Measurements from ENCODE around the gene GJD4.

GJD4 gene

GRCh38 chr10:35631404-35631803, 26.3 kb downstream of the GJD4 start:
- 85% methylated on average over 1 of the region's 1 CpG for WGBS
- Histone ChIP-seq H3K9ac (ENCODE audit: low read depth, low read length) (no peak overlapping the region), H3K27ac (ENCODE audit: low read depth, low read length) (no peak overlapping the region), H3K4me1 (ENCODE audit: insufficient read depth, low read length) (peaks cover 17% of the 10 kb centered on the region), H3K9me3 (ENCODE audit: insufficient read depth, low read depth, low read length) (no peaks in the 10 kb centered on the region), H3K27me3 (ENCODE audit: insufficient read depth, low read length) (no peaks in the 10 kb centered on the region), H3K36me3 (ENCODE audit: insufficient read depth, low read length) (no peaks in the 10 kb centered on the region), H3K4me3 (ENCODE audit: low read length) (no peak overlapping the region)

DNA sequence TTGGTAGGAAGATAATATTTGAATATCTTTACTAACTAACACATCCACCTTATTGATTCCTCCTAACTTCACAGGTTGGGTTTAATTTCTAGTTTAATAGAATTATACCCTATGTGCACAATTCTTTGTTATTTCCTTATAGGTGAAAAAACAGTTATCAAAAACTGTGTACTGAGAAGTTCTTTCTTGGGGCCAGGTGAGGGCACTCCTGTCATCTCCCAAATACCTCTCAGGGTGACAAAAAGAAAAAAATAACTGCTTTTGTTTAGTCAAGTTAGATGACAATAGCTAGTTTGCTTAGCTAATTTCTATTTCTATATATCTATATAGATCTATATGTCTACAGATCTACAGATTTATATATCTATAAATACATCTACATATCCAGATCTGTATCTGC, 26.9 kb downstream of the GJD4 start:
- H3K27ac ChIP-seq (ENCODE audit: low read depth, low read length) = no peak overlapping the region
- no peaks in the 10 kb centered on the region for H3K36me3 ChIP-seq (ENCODE audit: insufficient read depth, low read length)
- H3K9me3 ChIP-seq (ENCODE audit: insufficient read depth, low read depth, low read length) = no peaks in the 10 kb centered on the region
- no peaks in the 10 kb centered on the region for H3K27me3 ChIP-seq (ENCODE audit: insufficient read depth, low read length)
- H3K4me3 ChIP-seq (ENCODE audit: low read length) = no peak overlapping the region
- H3K4me1 ChIP-seq (ENCODE audit: insufficient read depth, low read length) = peaks cover 23% of the 10 kb centered on the region
- H3K9ac ChIP-seq (ENCODE audit: low read depth, low read length) = no peak overlapping the region

DNA sequence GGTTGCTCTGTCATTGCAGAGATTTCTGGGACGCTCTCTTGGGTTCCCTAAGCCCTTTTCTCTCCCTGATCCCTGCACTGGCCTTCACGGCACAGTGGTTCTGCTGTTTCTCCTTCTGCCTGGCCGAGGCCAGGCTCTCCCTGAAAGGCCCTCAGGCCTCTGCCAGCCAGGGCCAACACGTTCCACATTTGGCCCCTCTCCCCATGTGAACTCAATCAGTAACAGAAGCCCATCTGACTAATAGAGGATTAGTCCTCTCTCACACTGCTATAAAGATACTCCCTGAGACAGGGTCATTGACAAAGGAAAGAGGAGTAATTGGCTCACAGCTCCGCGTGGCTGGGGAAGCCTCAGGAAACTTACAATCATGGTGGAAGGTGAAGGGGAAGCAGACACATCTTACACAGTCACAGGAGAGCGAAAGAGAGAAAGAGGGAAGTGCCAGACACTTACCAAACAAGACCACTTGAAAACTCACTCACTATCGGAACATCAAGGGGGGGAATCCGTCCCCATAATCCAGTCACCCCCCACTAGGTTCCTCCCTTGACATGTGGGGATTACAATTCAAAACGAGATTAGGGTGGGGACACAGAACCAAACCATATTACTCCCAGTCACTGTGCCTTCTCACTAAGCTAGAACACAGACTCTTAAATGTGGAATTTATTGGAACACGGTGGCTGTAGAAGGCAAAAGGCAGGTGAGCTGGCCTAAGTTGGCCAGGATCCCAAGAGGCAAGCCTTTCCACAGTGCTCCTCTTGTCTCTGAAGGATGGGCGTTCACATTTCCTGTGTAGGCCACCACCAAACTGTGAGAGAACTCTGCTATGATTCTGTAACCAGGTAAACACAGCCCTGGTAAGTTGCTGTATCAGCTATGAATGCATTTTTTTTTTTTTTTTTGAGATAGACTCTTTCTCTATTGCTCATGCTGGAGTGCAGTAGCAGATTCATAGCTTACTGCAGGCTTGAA, 28.2 kb downstream of the GJD4 start:
- WGBS = 59% methylated on average over 11 of the region's 12 CpGs
- Histone ChIP-seq H3K9ac (ENCODE audit: low read depth, low read length) (no peak overlapping the region), H3K4me1 (ENCODE audit: insufficient read depth, low read length) (peaks cover 33% of the 10 kb centered on the region), H3K27ac (ENCODE audit: low read depth, low read length) (no peak overlapping the region), H3K4me3 (ENCODE audit: low read length) (no peak overlapping the region), H3K36me3 (ENCODE audit: insufficient read depth, low read length) (no peaks in the 10 kb centered on the region), H3K9me3 (ENCODE audit: insufficient read depth, low read depth, low read length) (no peaks in the 10 kb centered on the region), H3K27me3 (ENCODE audit: insufficient read depth, low read length) (peaks cover 3% of the 10 kb centered on the region; the same call in 1 of the 2 replicates)

DNA sequence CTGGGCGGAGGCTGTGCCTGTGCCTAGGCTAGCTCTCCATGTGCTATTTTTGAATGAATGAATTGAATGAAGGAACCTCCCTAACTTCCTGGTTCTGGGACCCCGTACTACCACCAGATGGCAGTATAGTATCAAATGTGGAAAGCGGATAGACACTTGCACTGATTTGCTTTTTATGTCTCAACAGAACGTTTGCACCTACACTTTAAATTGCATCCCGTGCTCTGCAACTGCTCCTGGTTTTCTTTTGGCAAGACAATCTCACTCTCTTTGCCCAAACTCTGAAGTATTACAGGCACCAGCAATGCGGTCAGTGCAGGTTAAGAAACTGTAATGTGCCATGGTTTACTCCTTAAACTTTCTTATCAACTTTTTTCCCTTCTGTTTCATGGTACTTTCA, 30.4 kb downstream of the GJD4 start:
- Histone ChIP-seq H3K9ac (ENCODE audit: low read depth, low read length) (no peak overlapping the region), H3K27ac (ENCODE audit: low read depth, low read length) (no peak overlapping the region), H3K4me1 (ENCODE audit: insufficient read depth, low read length) (peaks cover 43% of the 10 kb centered on the region), H3K36me3 (ENCODE audit: insufficient read depth, low read length) (no peaks in the 10 kb centered on the region), H3K9me3 (ENCODE audit: insufficient read depth, low read depth, low read length) (no peaks in the 10 kb centered on the region), H3K4me3 (ENCODE audit: low read length) (no peak overlapping the region), H3K27me3 (ENCODE audit: insufficient read depth, low read length) (peaks cover 18% of the 10 kb centered on the region)
- WGBS = 21% methylated on average over 6 of the region's 6 CpGs

DNA sequence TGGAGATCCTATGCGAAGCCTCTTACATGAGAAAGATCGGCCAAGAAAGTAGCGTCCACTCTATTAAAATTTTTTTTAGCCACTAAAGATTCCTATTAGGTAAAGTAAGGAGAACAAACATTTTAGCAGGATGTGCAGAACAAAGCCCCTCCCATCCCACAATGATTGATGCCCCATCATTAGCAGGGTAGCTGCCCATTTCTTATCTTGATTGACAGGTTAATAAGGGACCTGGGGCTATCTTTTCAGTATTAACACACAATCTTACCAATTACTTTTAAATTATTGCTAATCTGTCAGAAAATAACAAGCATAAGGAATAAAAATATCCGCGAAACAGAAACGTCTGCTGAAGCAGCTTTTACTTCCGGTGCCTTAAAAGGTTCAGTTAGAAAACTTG, 31.8 kb downstream of the GJD4 start:
- Histone ChIP-seq H3K27ac (ENCODE audit: low read depth, low read length) (peak overlapping the region; percentile 80), H3K27me3 (ENCODE audit: insufficient read depth, low read length) (peaks cover 24% of the 10 kb centered on the region), H3K4me1 (ENCODE audit: insufficient read depth, low read length) (peaks cover 43% of the 10 kb centered on the region), H3K4me3 (ENCODE audit: low read length) (peak overlapping the region; percentile 66), H3K36me3 (ENCODE audit: insufficient read depth, low read length) (no peaks in the 10 kb centered on the region), H3K9ac (ENCODE audit: low read depth, low read length) (no peak overlapping the region; the same call in 1 of the 2 replicates), H3K9me3 (ENCODE audit: insufficient read depth, low read depth, low read length) (no peaks in the 10 kb centered on the region)
- WGBS = 14% methylated on average over 5 of the region's 7 CpGs

- Histone ChIP-seq H3K4me3 (ENCODE audit: low read length) (peak overlapping the region; percentile 66), H3K27me3 (ENCODE audit: insufficient read depth, low read length) (peaks cover 24% of the 10 kb centered on the region), H3K36me3 (ENCODE audit: insufficient read depth, low read length) (no peaks in the 10 kb centered on the region), H3K27ac (ENCODE audit: low read depth, low read length) (peak overlapping the region; percentile 80), H3K9me3 (ENCODE audit: insufficient read depth, low read depth, low read length) (no peaks in the 10 kb centered on the region), H3K4me1 (ENCODE audit: insufficient read depth, low read length) (peaks cover 41% of the 10 kb centered on the region), H3K9ac (ENCODE audit: low read depth, low read length) (no peak overlapping the region; the same call in 1 of the 2 replicates)
- WGBS = under 1% methylated on average over 8 of the region's 8 CpGs
These were observed 32.3 kb downstream of the GJD4 start for GRCh38 chr10:35637462-35637861.

- Histone ChIP-seq H3K4me3 (ENCODE audit: low read length) (peak overlapping the region; percentile 66), H3K27ac (ENCODE audit: low read depth, low read length) (peak overlapping the region; percentile 48; the same call in 1 of the 2 replicates), H3K27me3 (ENCODE audit: insufficient read depth, low read length) (peaks cover 24% of the 10 kb centered on the region), H3K9ac (ENCODE audit: low read depth, low read length) (no peak overlapping the region), H3K4me1 (ENCODE audit: insufficient read depth, low read length) (peaks cover 35% of the 10 kb centered on the region), H3K9me3 (ENCODE audit: insufficient read depth, low read depth, low read length) (no peaks in the 10 kb centered on the region), H3K36me3 (ENCODE audit: insufficient read depth, low read length) (no peaks in the 10 kb centered on the region)
- 2% methylated on average over 4 of the region's 4 CpGs for WGBS
These were observed 33.0 kb downstream of the GJD4 start for GRCh38 chr10:35638101-35638500.

GRCh38 chr10:35639021-35639727, 34.0 kb downstream of the GJD4 start:
- no peaks in the 10 kb centered on the region for H3K36me3 ChIP-seq (ENCODE audit: insufficient read depth, low read length)
- WGBS = under 1% methylated on average over 56 of the region's 57 CpGs
- H3K9ac ChIP-seq (ENCODE audit: low read depth, low read length) = peak overlapping the region; percentile 62
- H3K4me3 ChIP-seq (ENCODE audit: low read length) = peak overlapping the region; percentile 68
- H3K4me1 ChIP-seq (ENCODE audit: insufficient read depth, low read length) = peaks cover 38% of the 10 kb centered on the region
- peak overlapping the region; percentile 79; the same call in 1 of the 2 replicates for H3K27ac ChIP-seq (ENCODE audit: low read depth, low read length)
- H3K9me3 ChIP-seq (ENCODE audit: insufficient read depth, low read depth, low read length) = no peaks in the 10 kb centered on the region
- peaks cover 29% of the 10 kb centered on the region for H3K27me3 ChIP-seq (ENCODE audit: insufficient read depth, low read length)

DNA sequence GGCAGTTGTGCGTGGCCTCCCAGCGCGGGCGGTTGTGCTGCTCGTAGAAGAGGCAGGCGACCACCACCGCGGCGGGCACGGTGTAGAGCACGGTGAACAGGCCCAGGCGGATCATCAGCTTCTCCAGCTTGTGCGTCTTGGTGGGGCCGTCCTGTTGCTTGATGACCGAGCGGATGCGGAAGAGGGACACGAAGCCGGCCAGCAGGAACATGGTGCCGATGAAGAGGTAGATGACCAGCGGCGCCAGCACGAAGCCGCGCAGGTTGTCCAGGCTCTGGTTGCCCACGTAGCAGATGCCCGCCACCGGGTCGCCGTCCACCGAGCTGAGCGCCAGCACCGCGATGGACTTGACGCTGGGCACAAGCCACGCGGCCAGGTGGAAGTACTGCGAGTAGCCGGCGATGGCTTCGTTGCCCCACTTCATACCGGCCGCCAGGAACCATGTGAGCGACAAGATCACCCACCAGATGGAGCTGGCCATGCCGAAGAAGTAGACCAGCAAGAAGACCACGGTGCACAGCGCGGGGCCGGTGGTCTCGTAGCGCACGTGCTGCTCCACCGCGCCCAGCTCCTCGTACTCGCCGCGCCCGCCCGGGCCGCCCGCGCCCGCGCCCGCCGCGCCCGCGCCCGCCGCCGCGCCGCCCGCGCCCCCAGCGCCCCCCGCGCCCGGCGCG, 34.7 kb downstream of the GJD4 start:
- peaks cover 36% of the 10 kb centered on the region for H3K27me3 ChIP-seq (ENCODE audit: insufficient read depth, low read length)
- H3K27ac ChIP-seq (ENCODE audit: low read depth, low read length) = no peak overlapping the region
- H3K4me1 ChIP-seq (ENCODE audit: insufficient read depth, low read length) = peaks cover 45% of the 10 kb centered on the region
- H3K4me3 ChIP-seq (ENCODE audit: low read length) = peak overlapping the region; percentile 68
- peak overlapping the region; percentile 67 for H3K9ac ChIP-seq (ENCODE audit: low read depth, low read length)
- H3K9me3 ChIP-seq (ENCODE audit: insufficient read depth, low read depth, low read length) = no peaks in the 10 kb centered on the region
- 2% methylated on average over 83 of the region's 83 CpGs for WGBS
- no peaks in the 10 kb centered on the region for H3K36me3 ChIP-seq (ENCODE audit: insufficient read depth, low read length)

GRCh38 chr10:35640474-35640873, 35.3 kb downstream of the GJD4 start:
- Histone ChIP-seq H3K9me3 (ENCODE audit: insufficient read depth, low read depth, low read length) (no peaks in the 10 kb centered on the region), H3K27ac (ENCODE audit: low read depth, low read length) (no peak overlapping the region), H3K4me1 (ENCODE audit: insufficient read depth, low read length) (peaks cover 45% of the 10 kb centered on the region), H3K4me3 (ENCODE audit: low read length) (peak overlapping the region; percentile 68), H3K36me3 (ENCODE audit: insufficient read depth, low read length) (no peaks in the 10 kb centered on the region), H3K27me3 (ENCODE audit: insufficient read depth, low read length) (peaks cover 41% of the 10 kb centered on the region), H3K9ac (ENCODE audit: low read depth, low read length) (peak overlapping the region; percentile 67)
- under 1% methylated on average over 53 of the region's 53 CpGs for WGBS

All from HUES64 (cell line).